Measurements from ENCODE around the gene ANO6.

Gene ANO6

GRCh38 chr12:45327823-45328383, 112.0 kb downstream of the ANO6 start:
- H3K27me3 Mint-ChIP-seq: no peaks in the 10 kb centered on the region
- no peak overlapping the region for H3K4me3 Mint-ChIP-seq
- peaks cover 9% of the 10 kb centered on the region for H3K4me1 Mint-ChIP-seq
- H3K27ac Mint-ChIP-seq: no peak overlapping the region
- peaks cover 14% of the 10 kb centered on the region for H3K36me3 Mint-ChIP-seq
- no peaks in the 10 kb centered on the region for H3K9me3 Mint-ChIP-seq

- Mint-ChIP-seq H3K4me3 (no peak overlapping the region), H3K9me3 (no peaks in the 10 kb centered on the region), H3K27ac (no peak overlapping the region), H3K27me3 (no peaks in the 10 kb centered on the region), H3K4me1 (peaks cover 9% of the 10 kb centered on the region), H3K36me3 (peaks cover 14% of the 10 kb centered on the region)
Measured at GRCh38 chr12:45329238-45329637, 113.3 kb downstream of the ANO6 start.

- H3K27me3 Mint-ChIP-seq: no peaks in the 10 kb centered on the region
- H3K36me3 Mint-ChIP-seq: peaks cover 17% of the 10 kb centered on the region
- H3K4me3 Mint-ChIP-seq: no peak overlapping the region
- H3K9me3 Mint-ChIP-seq: no peaks in the 10 kb centered on the region
- H3K4me1 Mint-ChIP-seq: peaks cover 7% of the 10 kb centered on the region
- H3K27ac Mint-ChIP-seq: no peak overlapping the region
Measured at GRCh38 chr12:45329702-45330101, 113.8 kb downstream of the ANO6 start.

- H3K4me3 Mint-ChIP-seq: no peak overlapping the region
- no peak overlapping the region for H3K27ac Mint-ChIP-seq
- H3K27me3 Mint-ChIP-seq: no peaks in the 10 kb centered on the region
- peaks cover 3% of the 10 kb centered on the region for H3K4me1 Mint-ChIP-seq
- H3K36me3 Mint-ChIP-seq: peaks cover 15% of the 10 kb centered on the region
- no peaks in the 10 kb centered on the region for H3K9me3 Mint-ChIP-seq
Measured at GRCh38 chr12:45331552-45331951, 115.7 kb downstream of the ANO6 start.

- Mint-ChIP-seq H3K27ac (no peak overlapping the region), H3K4me3 (no peak overlapping the region), H3K27me3 (no peaks in the 10 kb centered on the region), H3K4me1 (peaks cover 3% of the 10 kb centered on the region), H3K36me3 (peaks cover 17% of the 10 kb centered on the region), H3K9me3 (no peaks in the 10 kb centered on the region)
Measured at GRCh38 chr12:45334396-45334795, 118.5 kb downstream of the ANO6 start.

GRCh38 chr12:45336331-45336730, 120.4 kb downstream of the ANO6 start:
- Mint-ChIP-seq H3K4me1 (peaks cover 3% of the 10 kb centered on the region), H3K27ac (no peak overlapping the region), H3K27me3 (no peaks in the 10 kb centered on the region), H3K36me3 (peaks cover 13% of the 10 kb centered on the region), H3K9me3 (no peaks in the 10 kb centered on the region), H3K4me3 (no peak overlapping the region)

GRCh38 chr12:45336762-45337596, 121.1 kb downstream of the ANO6 start:
- H3K9me3 Mint-ChIP-seq: no peaks in the 10 kb centered on the region
- H3K4me1 Mint-ChIP-seq: peaks cover 3% of the 10 kb centered on the region
- no peaks in the 10 kb centered on the region for H3K27me3 Mint-ChIP-seq
- H3K36me3 Mint-ChIP-seq: peaks cover 13% of the 10 kb centered on the region
- no peak overlapping the region for H3K27ac Mint-ChIP-seq
- no peak overlapping the region for H3K4me3 Mint-ChIP-seq

- Mint-ChIP-seq H3K4me3 (no peak overlapping the region), H3K36me3 (peaks cover 14% of the 10 kb centered on the region), H3K9me3 (no peaks in the 10 kb centered on the region), H3K27me3 (no peaks in the 10 kb centered on the region), H3K4me1 (peaks cover 3% of the 10 kb centered on the region), H3K27ac (no peak overlapping the region)
Measured at GRCh38 chr12:45337835-45338234, 121.9 kb downstream of the ANO6 start.

- Mint-ChIP-seq H3K9me3 (no peaks in the 10 kb centered on the region), H3K36me3 (peaks cover 16% of the 10 kb centered on the region), H3K27ac (no peak overlapping the region), H3K4me3 (no peak overlapping the region), H3K27me3 (no peaks in the 10 kb centered on the region), H3K4me1 (peaks cover 3% of the 10 kb centered on the region)
Measured at GRCh38 chr12:45338272-45338671, 122.4 kb downstream of the ANO6 start.

- Mint-ChIP-seq H3K9me3 (no peaks in the 10 kb centered on the region), H3K27me3 (no peaks in the 10 kb centered on the region), H3K36me3 (peaks cover 17% of the 10 kb centered on the region), H3K4me1 (peaks cover 3% of the 10 kb centered on the region), H3K27ac (no peak overlapping the region), H3K4me3 (no peak overlapping the region)
Measured at GRCh38 chr12:45339035-45339434, 123.1 kb downstream of the ANO6 start.

- H3K9me3 Mint-ChIP-seq: no peaks in the 10 kb centered on the region
- H3K27me3 Mint-ChIP-seq: no peaks in the 10 kb centered on the region
- no peak overlapping the region for H3K27ac Mint-ChIP-seq
- no peak overlapping the region for H3K4me3 Mint-ChIP-seq
- no peaks in the 10 kb centered on the region for H3K4me1 Mint-ChIP-seq
- peaks cover 19% of the 10 kb centered on the region for H3K36me3 Mint-ChIP-seq
Measured at GRCh38 chr12:45342171-45342570, 126.3 kb downstream of the ANO6 start.

- Mint-ChIP-seq H3K4me3 (no peak overlapping the region), H3K9me3 (no peaks in the 10 kb centered on the region), H3K27ac (no peak overlapping the region), H3K4me1 (no peaks in the 10 kb centered on the region), H3K27me3 (no peaks in the 10 kb centered on the region), H3K36me3 (peaks cover 18% of the 10 kb centered on the region)
Measured at GRCh38 chr12:45342848-45343247, 127.0 kb downstream of the ANO6 start.

GRCh38 chr12:45343269-45344051, 127.6 kb downstream of the ANO6 start:
- Mint-ChIP-seq H3K27ac (no peak overlapping the region), H3K36me3 (peaks cover 20% of the 10 kb centered on the region), H3K9me3 (no peaks in the 10 kb centered on the region), H3K4me3 (no peak overlapping the region), H3K27me3 (no peaks in the 10 kb centered on the region), H3K4me1 (no peaks in the 10 kb centered on the region)

- peaks cover 4% of the 10 kb centered on the region for H3K4me1 Mint-ChIP-seq
Measured at GRCh38 chr12:45348311-45348710, 132.4 kb downstream of the ANO6 start.

GRCh38 chr12:45348986-45349385, 133.1 kb downstream of the ANO6 start:
- H3K36me3 Mint-ChIP-seq: peaks cover 44% of the 10 kb centered on the region
- peaks cover 9% of the 10 kb centered on the region for H3K4me1 Mint-ChIP-seq
- H3K4me3 Mint-ChIP-seq: no peak overlapping the region
- H3K27me3 Mint-ChIP-seq: no peaks in the 10 kb centered on the region
- no peaks in the 10 kb centered on the region for H3K9me3 Mint-ChIP-seq
- no peak overlapping the region for H3K27ac Mint-ChIP-seq

More at GRCh38 chr12:45348311-45348710, 132.4 kb downstream of the ANO6 start:
- Mint-ChIP-seq H3K36me3 (peaks cover 42% of the 10 kb centered on the region), H3K9me3 (no peaks in the 10 kb centered on the region), H3K27ac (no peak overlapping the region), H3K27me3 (no peaks in the 10 kb centered on the region), H3K4me3 (no peak overlapping the region)

- Mint-ChIP-seq H3K4me1 (peaks cover 16% of the 10 kb centered on the region), H3K9me3 (no peaks in the 10 kb centered on the region), H3K27me3 (no peaks in the 10 kb centered on the region), H3K27ac (no peak overlapping the region), H3K4me3 (no peak overlapping the region), H3K36me3 (peaks cover 47% of the 10 kb centered on the region)
Measured at GRCh38 chr12:45349916-45350315, 134.0 kb downstream of the ANO6 start.
